GM19324 (cell line): ENCODE results near the gene RAB6B.
"Not testable (repeated sequence)": the region's sequence is repeated elsewhere in the genome, so short reads cannot be mapped to it uniquely, and the experiment has no call there.

Source experiments
- ATAC-seq: cut with Tn5 transposase; IDR thresholded peaks from one replicate; pipeline ENCODE4 v1.9.1; 2021; ENCODE audit warnings: mild to moderate bottlenecking, moderate library complexity; ENCODE audit not compliant: unreplicated experiment, low FRiP score

Gene RAB6B

GRCh38 chr3:133824961-133825485 lies 70.7 kb downstream of the RAB6B start:
- ATAC-seq: no peak

- ATAC-seq: no peak
Observed at GRCh38 chr3:133821767-133822638, 73.7 kb downstream of the RAB6B start.

- no peak for ATAC-seq
Observed at GRCh38 chr3:133820889-133821675, 74.6 kb downstream of the RAB6B start.

GRCh38 chr3:133820129-133820528 lies 75.6 kb downstream of the RAB6B start:
- ATAC-seq: no peak

GRCh38 chr3:133815386-133815785 lies 80.3 kb downstream of the RAB6B start:
- ATAC-seq: no peak

GRCh38 chr3:133812872-133813271 lies 82.8 kb downstream of the RAB6B start:
- ATAC-seq: no peak

GRCh38 chr3:133805702-133806475 lies 89.8 kb downstream of the RAB6B start, which contains the start of gene SRPRB:
TSS of gene SRPRB (plus strand) at chr3:133805815. CDS start at chr3:133805849, 34 bp downstream.
- peak; percentile 97 for ATAC-seq

- no peak for ATAC-seq
Observed at GRCh38 chr3:133805384-133805701, 90.3 kb downstream of the RAB6B start.

- no peak for ATAC-seq
Observed at GRCh38 chr3:133804896-133805295, 90.8 kb downstream of the RAB6B start.

GRCh38 chr3:133803469-133803868 lies 92.2 kb downstream of the RAB6B start:
- no peak for ATAC-seq

- no peak for ATAC-seq
Observed at GRCh38 chr3:133799794-133800585, 95.7 kb downstream of the RAB6B start.

- no peak for ATAC-seq
Observed at GRCh38 chr3:133797396-133798105, 98.1 kb downstream of the RAB6B start.

- ATAC-seq: no peak
Observed at GRCh38 chr3:133792171-133792763, 103.4 kb downstream of the RAB6B start.

GRCh38 chr3:133788024-133788423 lies 107.7 kb downstream of the RAB6B start:
- no peak for ATAC-seq

- ATAC-seq: no peak
Observed at GRCh38 chr3:133783762-133784161, 111.9 kb downstream of the RAB6B start.

- no peak for ATAC-seq
Observed at GRCh38 chr3:133782454-133782853, 113.2 kb downstream of the RAB6B start.

GRCh38 chr3:133781570-133781969 lies 114.1 kb downstream of the RAB6B start:
- ATAC-seq: no peak

- not testable (repeated sequence) for ATAC-seq
Observed at GRCh38 chr3:133780756-133781155, 114.9 kb downstream of the RAB6B start.
